HG03378 (cell line): ENCODE measurements around the gene FBXO17.
A peak's percentile ranks its signal among the peaks of the same experiment; 100 is the strongest.

ENCODE experiments used
- ATAC-seq: cut with Tn5 transposase; IDR thresholded peaks from one replicate; pipeline ENCODE4 v1.9.1; 2021; ENCODE audit warnings: mild to moderate bottlenecking, moderate library complexity; ENCODE audit not compliant: unreplicated experiment

Gene FBXO17

DNA sequence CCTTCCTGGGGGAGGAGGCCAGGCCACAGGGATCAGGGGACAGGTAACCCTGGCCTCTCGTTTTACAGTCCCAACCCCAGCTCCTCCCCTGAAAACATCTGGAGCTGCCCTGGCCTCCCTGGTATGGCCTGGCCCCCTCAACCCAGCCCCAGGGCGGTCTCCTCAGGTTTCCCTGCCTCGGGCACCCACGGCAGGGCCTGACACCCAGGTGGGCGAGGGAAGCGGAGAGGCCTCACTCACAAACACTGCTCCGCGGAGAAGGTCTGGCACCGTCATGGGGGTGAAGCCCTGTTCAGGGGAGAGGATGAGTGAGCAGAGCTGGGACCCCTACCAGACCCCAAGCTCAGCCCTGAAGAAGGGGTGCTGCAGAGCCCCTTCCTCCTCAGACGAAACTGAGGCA is 57.0 kb downstream of the FBXO17 start:
- ATAC-seq = no peak

DNA sequence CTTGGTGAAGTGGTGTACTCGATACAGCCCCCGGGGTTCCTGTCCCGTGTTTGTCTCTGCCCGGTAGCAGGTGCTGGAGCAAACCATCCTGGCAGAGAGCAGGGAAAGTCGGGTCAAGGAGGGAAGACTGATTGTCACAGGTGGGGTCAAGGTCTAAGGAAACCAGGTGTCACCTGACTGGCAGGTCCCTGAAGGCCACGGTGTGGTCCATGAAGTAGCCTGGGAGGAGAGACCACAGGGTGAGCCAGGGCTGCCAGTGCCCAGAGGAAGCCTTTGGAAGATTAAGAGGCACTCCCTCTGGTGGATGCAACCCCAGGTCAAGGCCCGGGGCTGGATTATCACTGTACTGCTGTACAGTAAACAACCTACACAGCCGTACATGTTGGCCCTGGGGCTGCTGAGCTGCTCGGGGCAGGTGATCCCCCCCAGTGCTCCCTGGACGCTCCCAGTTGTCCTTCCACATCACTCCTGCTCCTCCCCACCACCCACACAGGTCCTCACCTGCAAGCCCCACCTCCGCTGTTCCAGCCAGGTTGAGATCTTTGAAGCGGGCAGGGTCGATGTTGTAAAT is 57.5 kb downstream of the FBXO17 start:
- no peak for ATAC-seq

DNA sequence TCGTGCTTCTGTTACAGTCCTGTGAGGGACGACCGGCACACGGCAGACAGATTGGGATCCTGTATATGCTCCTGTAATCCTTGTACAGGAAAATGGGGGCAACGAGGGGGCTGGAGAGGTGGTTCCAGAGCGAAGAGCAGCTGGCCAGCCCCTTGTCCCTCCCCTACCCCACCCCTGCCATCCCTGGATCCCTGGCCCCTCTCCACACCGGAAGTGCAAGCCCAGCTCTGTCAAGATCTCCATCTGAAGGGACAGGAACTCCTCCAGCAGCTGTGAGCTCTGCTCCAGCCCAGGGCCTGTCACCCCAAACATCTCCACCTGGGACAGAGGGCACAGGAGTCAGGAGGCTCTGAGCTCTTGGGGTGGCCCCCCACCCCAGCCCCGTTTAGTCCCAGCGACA is 58.0 kb downstream of the FBXO17 start:
- ATAC-seq = no peak

GRCh38 chr19:38915329-38916321 is 59.9 kb downstream of the FBXO17 start:
- ATAC-seq = no peak

- no peak for ATAC-seq
Measured at GRCh38 chr19:38913958-38914357, 61.6 kb downstream of the FBXO17 start.

GRCh38 chr19:38912600-38913514 is 62.7 kb downstream of the FBXO17 start:
- ATAC-seq = no peak

DNA sequence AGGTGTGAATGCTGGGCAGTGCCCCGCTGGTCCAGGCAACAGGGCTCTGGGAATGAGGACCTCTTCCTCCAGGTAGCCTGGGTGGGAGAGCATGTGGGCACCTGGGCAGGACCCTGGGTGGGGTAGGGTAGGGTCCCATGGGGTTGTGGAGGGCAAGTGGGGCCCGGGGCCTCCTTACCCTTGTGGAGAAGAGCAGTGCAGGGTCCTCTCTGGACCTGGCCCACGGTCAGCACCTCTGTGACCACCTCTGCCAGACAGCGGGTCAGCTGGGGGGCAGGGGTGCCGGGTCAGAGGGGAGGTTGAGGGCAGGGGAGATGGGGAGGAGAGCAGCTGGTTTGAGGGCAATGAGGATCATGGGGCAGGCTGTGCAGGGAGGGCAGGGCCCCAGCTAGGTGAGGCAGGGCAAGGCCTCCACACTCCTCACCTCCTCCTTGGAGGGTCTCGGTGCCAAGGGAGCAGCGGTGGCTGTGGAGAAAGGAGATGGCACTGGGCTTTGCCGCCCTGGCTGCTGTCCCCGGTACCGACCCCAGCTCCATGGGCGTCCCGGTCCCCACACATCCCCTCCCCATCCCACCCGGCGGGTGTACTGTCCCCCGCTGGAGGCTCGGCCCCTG is 64.0 kb downstream of the FBXO17 start:
- no peak for ATAC-seq

GRCh38 chr19:38910488-38910887 is 65.1 kb downstream of the FBXO17 start:
- no peak for ATAC-seq

- no peak for ATAC-seq
Measured at GRCh38 chr19:38908911-38909310, 66.6 kb downstream of the FBXO17 start.

GRCh38 chr19:38907670-38908069 is 67.9 kb downstream of the FBXO17 start:
- ATAC-seq = no peak

DNA sequence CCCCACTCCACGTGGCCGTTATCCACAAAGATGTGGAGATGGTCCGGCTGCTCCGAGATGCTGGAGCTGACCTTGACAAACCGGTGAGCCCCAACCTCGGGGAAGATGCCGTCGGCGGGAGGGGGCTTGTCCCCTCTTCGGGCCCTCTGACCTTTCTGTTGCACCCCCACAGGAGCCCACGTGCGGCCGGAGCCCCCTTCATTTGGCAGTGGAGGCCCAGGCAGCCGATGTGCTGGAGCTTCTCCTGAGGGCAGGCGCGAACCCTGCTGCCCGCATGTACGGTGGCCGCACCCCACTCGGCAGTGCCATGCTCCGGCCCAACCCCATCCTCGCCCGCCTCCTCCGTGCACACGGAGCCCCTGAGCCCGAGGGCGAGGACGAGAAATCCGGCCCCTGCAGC is 68.3 kb downstream of the FBXO17 start:
- ATAC-seq = no peak

DNA sequence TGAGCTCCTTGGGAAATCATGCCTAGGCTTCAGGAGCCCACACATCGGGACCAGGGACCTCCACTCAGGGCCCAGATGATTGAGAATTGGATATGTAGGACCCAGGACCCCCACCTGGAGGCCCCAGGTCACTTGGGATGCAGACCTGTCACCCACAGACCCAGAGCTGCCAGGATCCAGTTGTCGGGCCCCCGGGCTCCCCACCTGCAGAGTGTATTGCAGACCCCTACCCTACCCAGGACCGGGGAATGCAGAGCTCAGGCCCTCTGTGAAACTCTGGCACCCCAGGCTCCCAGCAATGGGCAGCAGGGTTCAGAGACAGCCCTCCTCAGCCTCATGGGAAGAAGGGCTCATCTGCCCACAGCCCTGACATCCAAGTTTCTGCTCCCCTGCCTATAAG is 69.9 kb downstream of the FBXO17 start:
- ATAC-seq = no peak

GRCh38 chr19:38904581-38905539 is 70.7 kb downstream of the FBXO17 start:
- ATAC-seq = no peak

- no peak for ATAC-seq
Measured at GRCh38 chr19:38901683-38902082, 73.9 kb downstream of the FBXO17 start.

DNA sequence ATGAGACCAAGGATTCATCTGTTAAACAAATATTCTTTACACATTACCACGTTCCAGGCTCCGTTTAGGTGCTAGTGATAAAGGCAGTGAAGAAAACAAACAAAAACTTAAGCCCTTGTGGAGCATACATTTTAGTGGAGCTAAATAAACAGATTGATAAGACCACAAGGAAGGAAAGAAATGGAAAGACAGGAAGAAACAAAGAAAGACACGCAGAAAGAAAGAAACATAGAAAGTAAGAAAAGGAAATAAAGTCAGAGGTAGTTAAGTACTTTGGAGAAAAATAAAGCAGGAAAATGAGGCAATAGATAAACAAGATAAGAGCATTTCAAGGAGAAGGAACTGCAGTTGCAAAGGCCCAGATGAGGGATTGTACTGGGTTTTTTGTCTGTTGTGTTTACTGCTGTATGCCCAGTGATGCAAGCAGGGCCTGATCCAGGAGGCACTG is 74.8 kb downstream of the FBXO17 start:
- ATAC-seq = no peak

DNA sequence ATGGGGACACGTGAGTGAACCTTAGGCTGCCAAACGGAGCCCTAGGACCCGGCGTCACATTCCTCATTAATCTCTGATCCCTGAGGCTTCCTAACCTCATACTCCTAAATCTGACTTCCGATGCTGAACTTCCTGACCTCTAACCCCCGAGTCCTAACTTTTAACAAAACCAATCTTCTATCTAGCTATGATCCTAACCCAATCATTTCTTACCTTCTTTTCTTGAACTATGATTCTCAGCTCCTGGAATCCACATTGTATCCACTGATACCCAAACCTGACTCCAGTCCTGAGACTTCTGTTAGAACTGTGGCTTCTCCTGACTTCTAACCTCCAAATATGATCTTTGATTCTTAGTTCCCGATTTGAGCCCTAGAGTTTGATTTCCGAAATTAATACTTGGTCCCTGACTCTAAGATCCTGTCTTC is 75.3 kb downstream of the FBXO17 start:
- no peak for ATAC-seq

DNA sequence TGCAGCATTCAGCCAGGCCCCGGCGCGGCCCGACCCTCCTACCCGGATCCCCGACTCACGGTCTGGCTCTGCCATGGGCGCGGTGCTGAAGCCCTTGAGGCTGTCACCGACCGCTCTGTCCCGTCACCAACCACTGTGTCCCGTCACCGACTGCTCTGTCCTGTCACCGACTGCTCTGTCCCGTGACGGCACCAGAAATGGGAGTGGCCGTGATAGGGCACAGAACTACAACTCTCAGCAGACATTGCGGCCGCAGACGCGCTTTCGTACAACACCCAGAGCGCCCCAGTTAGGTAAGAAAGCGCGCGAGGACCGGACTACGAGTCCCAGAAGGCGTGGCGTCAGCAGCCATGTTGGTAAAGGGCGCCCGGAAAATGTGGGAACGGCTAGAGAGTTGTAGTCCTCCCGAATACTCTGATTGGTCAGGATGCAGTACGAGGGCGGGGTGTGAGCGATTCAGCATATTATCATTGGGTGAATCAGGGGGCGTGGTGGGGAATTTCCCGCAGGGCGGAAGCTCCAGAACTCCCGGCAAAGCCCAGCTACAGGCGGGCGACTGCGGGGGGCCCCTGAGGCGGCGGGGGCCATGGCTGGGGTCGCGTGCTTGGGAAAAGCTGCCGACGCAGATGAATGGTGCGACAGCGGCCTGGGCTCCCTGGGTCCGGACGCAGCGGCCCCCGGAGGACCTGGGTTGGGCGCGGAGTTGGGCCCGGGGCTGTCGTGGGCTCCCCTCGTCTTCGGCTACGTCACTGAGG is 75.9 kb downstream of the FBXO17 start, which contains the start of the genes NFKBIB and SIRT2:
TSS of gene NFKBIB (plus strand) at position 523 of the 755 bp plus-strand sequence. CDS start at position 587, 64 bp downstream.
TSS of gene SIRT2 (minus strand) at position 172 of the 755 bp plus-strand sequence. CDS start at position 75, 97 bp downstream.
- peak; percentile 92 for ATAC-seq

- no peak for ATAC-seq
Measured at GRCh38 chr19:38898788-38899446, 76.6 kb downstream of the FBXO17 start.
